H4 (cell line): Measurements from ENCODE around the gene CXorf58. TPM values are rescaled to one million over a fixed set of nuclear protein-coding genes. Genes with fewer than 3 reads are reported as not detected.
"Not testable (repeated sequence)": the region's sequence is repeated elsewhere in the genome, so short reads cannot be mapped to it uniquely, and the experiment has no call there.

Experiments used
- DNase-seq: peaks from one replicate; pipeline ENCODE4 v3.0.0-alpha.2; 2015; ENCODE audit warnings: low spot score
- total RNA-seq: library from RNA; depleted of rRNA; stranded (reverse); fragments of >200 nt; shearing (Covaris generic); gene quantifications from 2 replicates; pipeline ENCODE4 v1.2.3, GENCODE V29; 2014; rRNA removed

Gene CXorf58, protein sequence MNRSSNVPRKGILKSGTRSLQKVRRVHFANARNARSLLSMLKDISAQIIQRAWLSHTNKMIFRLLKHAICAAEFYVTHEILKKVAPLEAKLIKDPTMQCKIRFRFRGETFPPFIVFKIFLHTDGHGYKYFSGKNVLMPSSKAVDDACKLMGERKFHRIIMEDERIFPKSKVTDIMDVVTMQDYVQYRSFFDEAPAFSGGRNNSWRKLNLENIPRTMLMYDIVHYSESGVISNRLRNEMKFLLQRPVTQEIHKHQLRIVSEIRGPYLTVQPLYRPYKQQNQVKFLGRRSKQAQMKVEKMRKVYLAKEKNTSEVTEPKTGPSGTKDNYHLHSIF
- total RNA-seq: 0.04 TPM in 1 of 2 replicates, not detected in the other

DNA sequence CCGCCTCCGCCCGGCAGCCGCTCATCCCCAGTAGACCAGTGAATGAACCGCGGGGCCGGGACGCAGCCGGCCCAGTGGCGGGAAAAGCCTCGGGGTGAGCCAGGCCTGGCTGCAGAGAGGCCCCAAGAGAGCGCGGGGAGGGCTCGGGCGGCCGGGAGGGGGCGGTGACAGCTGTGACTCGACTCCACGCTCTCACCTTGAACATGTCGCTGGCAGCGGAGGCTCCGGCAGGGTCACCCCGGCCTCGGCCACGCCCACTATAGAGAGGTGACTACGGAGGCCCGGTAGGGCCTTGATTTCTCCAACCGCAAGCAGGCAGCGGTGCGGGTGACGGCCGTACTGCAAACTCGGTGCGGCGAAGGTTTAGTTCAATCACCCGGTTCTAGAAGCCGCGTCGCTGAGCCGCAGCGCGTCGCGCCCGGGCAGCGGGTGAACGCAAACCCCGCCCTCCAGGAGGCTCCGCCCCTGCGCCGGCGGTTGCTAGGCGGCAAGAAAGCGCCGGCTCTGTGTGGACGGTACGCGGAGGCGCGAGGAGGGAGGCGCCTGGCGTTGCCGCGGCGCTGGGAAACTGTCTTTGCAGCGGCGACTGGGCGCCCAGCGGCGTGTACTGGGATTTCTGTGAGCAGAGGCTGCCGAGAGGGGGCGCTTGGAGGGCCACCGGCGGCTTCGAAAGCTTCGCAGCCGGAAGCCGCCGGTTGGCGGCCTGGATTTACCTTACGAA is at the start of gene CXorf58, which contains the start of gene APOO:
TSS of gene CXorf58 (plus strand) at position 509 of the 721 bp plus-strand sequence. CDS start 2,297 bp downstream, outside the sequence.
TSS of gene APOO (minus strand) at position 441 of the 721 bp plus-strand sequence. CDS start at position 205, 236 bp downstream.
- DNase-seq: peak; percentile 84

DNA sequence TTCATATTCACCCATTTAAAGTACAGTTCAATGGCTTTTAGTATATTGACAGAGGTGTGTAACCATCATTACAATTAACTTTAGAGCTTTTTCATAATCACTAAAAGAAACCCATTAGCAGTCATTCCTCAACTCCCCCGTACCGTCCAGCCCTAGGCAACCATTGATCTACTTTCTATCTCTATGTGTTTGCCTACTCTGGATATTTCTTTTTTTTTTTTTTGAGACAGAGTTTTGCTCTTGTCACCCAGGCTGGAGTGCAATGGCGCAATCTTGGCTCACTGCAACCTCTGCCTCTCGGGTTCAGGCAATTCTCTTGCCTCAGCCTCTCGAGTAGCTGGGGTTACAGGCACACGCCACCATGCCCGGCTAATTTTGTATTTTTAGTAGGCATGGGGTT is 48.6 kb upstream of the CXorf58 start:
- not testable (repeated sequence) for DNase-seq

DNA sequence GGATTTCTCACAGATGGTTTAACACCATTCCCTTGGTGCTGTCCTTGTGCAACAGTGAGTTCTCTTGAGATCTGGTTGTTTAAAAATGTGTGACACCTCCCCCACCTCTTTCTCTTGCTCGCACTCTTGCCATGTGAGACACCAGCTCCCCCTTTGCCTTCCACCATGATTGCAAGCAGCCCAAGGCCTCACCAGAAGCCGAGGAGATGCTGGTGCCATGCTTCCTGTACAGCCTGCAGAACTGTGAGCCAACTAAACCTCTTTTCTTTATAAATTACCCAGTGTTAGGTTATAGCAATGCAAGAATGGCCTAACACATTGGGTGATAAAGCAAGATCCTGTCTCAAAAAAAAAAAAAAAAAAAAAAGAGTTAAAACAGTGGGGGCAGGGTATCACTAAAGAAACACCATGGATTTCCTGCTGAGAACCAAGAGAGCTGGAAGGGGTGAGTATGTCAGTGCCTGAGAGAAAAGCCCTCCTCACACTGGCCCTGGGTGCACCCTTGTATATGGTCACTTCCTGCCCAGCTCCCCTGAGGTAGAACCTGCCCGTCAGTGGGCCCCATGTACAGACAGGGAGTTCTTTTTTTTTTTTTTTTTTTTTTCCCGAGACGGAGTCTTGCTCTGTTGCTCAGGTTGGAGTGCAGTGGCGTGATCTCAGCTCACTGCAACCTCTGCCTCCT is 46.5 kb upstream of the CXorf58 start:
- DNase-seq: no peak

DNA sequence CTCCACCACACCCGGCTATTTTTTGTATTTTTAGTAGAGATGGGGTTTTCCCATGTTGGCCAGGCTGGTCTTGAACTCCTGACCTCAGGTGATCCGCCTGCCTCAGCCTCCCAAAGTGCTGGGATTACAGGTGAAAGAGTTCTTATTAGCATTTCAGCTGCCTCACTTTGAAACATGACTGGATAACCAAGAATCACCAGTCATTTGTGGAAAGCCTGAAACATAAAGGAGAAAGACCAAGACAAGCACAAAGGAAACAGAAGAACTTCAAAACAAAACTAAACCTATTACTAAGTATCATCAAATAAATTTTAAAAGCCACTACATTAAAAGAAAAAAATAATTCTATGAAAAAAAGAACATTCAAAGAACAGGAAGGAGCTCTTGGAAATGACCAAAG is 45.9 kb upstream of the CXorf58 start:
- DNase-seq: not testable (repeated sequence)

DNA sequence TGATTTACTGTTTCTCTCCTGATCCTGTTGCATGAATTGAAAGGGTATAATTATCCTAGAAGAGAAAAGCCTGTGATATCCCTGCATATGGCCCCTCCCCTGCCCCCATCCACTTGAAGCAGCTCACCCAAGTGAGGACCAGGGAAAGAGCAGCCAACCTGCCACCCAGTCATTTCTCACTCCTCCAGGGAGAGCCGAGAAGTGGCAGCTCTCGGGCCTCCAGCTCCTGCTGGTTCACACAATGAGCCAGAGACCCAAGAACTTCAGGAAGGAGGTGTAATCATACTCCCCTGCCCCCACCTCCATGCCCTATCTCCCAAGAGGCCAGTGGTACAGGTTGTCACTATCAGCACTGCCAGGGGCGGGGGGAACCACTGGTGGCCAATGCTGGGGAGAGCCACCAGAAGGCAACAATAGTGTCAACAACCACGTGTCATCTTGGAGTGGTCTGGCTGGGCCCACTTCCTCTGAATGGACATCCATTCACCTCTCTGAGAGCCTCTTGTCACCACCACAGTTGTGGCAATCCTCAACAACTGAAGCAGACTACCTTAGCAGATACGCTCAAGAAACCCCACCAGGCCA is 43.0 kb upstream of the CXorf58 start:
- no peak for DNase-seq

DNA sequence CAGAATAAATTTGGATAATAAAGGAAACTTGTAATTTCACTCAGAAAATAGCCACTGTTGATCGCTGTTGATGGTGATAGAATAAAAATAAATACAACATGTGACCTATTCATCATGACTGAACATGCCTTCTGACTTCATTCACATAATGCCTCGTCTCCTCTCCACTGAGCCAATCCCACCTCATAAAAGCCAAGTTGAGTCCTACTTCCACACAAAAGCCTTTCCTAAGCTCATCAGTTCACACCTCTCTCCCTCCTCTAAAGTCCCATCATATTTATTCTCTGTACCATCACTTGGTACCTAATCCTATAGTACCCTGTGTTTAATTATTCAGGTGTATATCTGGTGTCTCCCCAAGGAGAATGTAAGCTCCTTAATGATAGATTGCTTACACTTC is 37.8 kb upstream of the CXorf58 start:
- no peak for DNase-seq

DNA sequence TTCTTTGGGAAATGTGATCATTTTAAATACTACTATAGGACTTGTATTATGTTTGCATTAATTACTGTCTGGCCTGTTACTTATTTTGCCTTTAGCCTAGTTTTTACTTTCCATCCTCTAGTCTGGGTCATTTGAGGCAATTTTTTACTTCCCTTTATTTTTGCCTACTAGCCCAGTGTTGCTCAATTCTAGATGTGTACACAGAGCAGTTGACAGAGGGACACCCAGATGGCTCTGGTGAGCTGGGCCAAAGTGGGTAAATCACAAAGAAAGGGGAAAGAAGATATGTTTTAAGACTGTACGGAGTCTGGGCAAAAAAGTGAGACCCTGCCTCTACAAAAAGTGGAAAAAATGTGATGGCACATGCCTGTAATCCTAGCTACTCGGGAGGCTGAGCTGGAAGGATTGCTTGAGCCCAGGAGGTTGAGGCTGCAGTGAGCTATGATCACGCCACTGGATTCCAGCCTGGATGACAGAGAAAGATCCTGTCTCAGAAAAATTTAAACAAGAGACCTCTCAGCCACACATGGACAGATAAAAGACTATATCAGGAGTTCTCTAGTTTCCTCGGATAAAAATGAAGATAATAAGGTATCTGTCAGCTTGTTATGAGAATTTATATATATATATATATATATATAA is 35.8 kb upstream of the CXorf58 start:
- DNase-seq: no peak

DNA sequence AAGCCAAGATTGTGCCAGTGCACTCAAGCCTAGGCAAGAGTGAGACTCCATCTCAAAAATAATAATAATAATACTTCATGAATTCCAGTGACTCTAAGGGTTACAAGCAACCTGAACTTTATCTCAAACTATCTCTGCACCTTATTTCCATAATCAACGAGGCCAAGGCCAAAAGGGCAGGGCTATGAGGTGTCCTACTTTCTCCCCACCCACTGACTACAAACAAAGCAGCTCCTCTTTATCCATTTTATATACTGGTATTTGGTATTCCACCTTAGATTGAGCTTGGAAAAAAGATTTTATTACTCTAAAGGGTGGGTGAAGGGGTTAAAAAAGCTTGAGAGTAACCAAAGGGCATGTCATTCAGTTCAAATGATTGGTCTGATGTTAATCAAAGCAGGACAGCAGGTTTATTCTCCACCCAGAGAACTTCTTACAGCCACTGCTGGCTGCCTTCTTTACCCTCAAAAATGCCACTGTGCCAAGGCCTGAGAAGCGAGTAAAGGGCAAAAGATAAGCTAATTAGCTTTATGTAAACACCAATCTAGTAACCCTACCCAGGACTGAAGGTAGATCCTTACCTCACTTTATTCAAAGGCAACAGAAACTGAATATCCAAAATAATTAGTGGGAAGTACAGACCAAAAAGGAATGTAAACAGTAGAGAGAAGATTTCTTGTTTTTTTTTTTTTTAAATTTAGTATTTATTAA is 28.3 kb upstream of the CXorf58 start:
- no peak for DNase-seq

DNA sequence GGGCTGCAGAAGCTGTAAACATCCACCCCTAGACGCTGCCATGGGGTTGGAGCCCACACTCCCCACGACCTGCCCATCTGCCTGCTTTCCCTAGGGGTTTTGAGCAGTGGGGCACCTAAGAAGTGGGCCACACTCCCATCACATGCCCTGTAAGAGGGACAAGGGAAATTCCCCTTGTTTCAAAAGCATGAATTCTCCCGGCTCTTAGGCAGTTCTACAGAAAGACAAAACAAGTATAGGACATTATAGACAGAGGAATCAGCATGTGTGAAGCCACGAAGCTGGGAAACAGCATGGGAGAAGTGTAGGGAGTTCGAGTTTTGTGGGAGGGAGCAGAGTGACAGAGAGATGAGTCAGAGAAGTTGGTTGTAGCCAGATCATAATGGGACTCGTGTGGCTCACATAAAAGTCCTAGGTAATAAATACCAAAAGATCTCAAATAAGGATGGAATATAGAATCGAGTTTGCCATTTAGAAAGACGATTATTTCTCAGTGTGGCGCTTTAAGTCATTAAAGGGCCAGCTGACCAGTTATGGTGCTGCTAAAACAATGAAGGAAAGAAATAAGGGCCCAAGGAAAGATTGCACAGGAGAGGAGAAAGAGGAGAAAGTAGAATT is 24.0 kb upstream of the CXorf58 start:
- peak; percentile 72 for DNase-seq

DNA sequence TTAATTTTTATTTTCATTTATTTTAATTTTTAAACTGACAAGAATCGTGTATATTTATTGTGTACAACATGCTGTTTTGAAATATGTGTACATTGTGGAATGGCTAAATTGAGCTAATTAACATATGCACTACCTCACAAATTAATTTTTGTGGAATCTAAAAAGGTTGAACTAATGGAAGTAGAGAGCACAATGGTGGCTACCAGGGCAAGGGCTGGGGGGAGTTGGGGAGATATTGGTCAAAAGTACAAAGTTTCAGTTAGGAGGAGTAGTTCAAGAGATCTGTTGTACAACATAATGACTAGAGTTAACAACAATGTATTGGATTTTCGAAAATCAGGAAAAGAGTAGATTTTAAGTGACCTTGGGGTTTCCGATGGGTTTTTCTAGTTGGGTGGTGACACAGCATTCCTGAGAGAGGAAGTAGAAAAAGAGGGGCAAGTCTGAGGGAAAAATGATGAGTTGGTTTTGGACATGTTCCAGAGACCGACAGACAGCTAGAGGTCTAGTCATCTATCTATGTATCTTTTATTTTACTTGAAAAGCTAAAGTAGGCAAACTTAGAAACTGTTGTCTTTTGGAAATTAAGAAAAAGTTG is 23.3 kb upstream of the CXorf58 start:
- no peak for DNase-seq

DNA sequence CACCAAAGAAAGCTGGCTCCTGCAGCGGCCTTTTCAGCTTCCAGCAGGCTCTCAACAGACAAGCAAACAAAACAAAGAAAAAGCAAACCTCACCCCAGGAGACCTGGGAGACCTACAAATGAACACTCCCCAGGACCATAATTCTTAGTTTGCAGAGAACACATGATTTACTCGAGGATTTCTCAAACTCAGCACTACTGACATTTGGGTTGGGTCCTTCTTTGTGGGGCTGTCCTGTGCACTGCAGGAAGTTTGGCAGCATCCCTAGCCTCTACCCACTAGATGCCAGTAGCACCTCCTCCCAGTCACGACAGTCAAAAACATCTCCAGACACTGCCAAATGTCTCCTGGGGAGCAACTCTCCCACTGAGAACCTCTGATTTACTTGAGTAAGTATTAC is 22.0 kb upstream of the CXorf58 start:
- no peak for DNase-seq

DNA sequence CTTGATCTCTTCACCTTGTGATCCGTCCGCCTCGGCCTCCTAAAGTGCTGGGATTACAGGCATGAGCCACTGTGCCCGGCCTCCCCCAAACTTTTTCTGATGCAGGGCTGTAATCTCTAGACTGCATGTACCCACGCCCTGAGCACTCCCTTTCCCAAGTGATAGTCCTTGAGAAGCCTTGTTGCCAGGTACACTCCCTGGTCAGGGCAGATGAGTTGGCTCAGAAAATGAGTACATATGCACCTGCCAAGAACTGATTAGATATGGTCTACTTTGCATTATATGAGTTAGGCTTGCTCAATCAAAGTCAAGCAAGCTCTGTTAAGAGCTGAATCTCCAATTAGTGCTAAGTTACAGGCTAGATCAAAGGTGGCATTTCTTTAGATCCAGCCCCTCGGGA is 20.4 kb upstream of the CXorf58 start:
- DNase-seq: no peak

DNA sequence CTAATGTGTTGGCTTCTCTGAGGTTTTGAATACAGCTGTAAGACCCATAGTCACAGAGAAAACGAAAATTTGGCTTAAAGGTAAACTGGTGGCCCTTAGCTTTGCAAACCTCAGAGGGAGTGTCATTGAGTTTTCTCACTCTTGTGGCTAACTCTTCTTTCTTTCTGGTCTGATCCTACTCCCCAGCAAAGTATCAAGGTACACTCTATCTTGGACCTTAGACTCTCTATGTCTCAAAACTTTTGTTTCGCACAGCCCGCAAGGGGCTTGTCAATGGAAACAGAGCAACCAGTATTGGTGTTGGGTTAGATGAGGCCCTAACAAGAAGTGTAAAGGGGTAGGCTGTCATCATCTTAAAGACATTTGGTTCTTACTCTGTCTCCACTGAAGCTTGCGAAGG is 19.9 kb upstream of the CXorf58 start:
- DNase-seq: no peak

DNA sequence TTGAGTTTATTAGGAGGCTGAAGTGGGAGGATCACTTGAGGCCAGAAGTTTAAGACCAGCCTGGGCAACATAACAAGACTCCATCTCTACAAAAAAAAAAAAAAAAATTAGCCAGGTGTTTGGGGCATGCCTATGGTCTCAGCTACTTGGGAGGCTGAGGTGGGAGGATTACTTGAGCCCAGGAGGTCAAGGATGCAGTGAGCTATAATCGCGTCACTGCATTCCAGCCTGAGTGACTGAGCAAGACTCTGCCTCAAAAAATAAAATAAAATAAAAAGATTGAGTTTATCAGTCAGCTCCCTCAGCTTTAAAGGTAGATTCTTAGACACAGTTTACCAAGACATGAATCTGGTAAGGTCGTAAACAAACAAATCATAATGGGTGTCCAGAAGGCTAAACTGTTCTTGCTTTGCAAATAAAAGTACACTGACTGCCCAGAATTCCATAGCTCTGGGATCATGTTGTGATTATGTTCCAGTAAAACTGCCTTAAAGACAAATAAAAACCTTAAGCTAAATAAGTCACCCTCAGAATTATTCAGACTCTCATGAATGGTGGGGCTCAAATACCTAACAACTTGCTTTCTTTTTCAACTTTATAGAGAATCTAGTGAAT is 18.8 kb upstream of the CXorf58 start:
- DNase-seq: no peak

DNA sequence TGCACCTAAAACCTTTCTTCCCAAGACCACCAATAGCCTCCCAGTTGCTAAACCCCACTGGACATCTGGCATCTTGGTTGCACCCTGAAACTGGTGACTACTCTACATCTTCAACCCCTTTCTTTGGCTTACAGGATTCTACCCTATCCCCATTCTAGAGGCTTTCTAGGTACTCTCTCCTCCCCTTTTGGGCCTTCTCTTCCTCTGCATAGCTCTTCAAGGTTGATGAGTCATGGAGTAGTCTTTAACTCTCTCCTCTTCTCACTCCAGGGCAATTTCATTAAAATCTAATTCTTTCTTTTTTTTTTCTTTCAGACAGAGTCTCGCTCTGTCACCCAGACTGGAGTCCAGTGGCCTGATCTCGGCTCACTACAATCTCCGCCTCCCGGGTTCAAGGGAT is 16.9 kb upstream of the CXorf58 start:
- no peak for DNase-seq

DNA sequence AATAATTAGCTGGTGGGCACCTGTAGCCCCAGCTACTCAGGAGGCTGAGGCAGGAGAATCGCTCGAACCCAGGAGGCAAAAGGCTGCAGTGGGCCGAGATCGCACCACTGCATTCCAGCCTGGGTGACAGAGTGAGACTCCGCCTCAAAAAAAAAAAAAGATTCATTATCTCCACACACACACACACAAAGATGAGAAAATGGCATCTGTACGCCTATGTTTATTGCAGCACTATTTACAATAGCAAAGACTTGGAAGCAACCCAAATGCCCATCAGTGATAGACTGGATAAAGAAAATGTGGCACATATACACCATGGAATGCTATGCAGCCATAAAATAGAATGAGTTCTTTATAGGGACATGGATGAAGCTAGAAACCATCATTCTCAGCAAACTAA is 12.8 kb upstream of the CXorf58 start:
- not testable (repeated sequence) for DNase-seq

DNA sequence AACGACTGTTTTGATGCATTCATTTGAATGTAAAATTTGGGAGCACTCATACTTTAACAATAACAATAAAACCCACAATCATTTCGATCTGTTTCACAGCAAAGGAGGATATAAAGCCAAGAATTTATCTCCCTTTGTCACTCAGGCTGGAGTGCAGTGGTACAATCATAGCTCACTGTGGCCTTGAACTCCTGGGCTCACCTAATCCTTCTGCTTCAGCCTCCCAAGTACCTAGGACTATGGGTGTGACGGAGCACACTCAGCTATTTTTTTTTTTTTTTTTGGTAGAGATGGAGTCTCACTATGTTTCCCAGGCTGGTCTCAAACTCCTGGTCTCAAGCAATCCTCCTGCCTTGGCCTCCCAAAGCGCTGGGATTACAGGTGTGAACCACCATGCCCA is 11.3 kb upstream of the CXorf58 start:
- DNase-seq: not testable (repeated sequence)

DNA sequence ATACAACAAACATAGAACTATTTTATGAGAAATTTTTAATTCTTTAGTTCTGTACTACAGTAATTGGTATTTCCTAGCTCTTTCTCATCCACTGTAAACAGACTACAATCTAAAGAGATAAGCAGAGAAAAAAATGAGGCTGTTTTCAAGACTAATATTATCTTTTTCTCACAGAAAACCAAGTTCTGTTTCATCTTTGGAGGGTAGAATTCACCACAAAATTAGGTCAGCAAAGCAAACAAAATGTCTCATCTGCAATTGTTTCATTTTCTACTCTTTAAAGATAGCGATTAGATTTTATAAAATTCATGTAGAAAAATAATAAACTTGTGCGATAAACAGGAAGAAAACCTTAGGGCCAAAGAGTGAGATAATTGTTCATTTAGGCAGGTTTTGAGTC is 10.8 kb upstream of the CXorf58 start:
- no peak for DNase-seq

DNA sequence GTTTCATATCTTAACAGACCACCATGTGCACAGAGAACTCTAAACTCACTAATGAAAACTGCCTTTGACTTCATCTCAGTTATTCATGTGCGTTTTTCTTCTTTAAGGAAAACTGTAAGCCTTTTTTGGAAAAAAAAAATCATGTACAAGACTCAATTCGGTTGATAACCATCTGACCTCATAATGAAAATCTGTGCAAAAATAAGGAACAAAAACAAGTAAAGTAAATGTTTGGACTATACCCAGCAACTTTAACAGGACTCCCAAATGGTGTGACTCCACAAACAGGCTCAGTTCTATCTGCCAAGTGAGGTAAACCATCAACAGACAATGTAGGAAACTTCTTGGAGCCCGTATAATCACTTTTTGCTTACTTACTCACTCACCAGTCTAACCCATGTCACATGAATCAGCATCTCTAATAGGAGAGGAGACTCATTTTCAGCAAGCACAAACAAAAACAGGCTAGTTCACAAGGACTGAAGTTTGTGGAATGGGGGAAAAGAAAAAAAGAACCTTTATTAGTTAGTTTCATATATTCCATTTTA is 9.3 kb upstream of the CXorf58 start:
- DNase-seq: peak; percentile 57
